Ishikawa (cell line): ENCODE data around the gene GSTM2.

Source experiments
- CEBPB ChIP-seq: IDR thresholded peaks from 2 replicates; pipeline ENCODE4 v1.6.1; 2012
- CREB1 ChIP-seq: IDR thresholded peaks from 2 replicates; pipeline ENCODE4 v1.6.1; 2012; ENCODE audit warnings: low read depth
- EGR1 ChIP-seq: IDR thresholded peaks from 2 replicates; pipeline ENCODE4 v1.6.1; 2012
- EP300 ChIP-seq: IDR thresholded peaks from 2 replicates; pipeline ENCODE4 v1.6.1; 2012; ENCODE audit warnings: borderline replicate concordance
- FOXM1 ChIP-seq: IDR thresholded peaks from 2 replicates; pipeline ENCODE4 v1.6.1; 2012; ENCODE audit warnings: low read depth, borderline replicate concordance
- NFIC ChIP-seq: IDR thresholded peaks from 2 replicates; pipeline ENCODE4 v1.6.1; 2012
- RAD21 ChIP-seq: IDR thresholded peaks from 2 replicates; pipeline ENCODE4 v1.6.1; 2012; ENCODE audit warnings: low read depth
- REST ChIP-seq: IDR thresholded peaks from 2 replicates; pipeline ENCODE4 v1.6.1; 2012; ENCODE audit warnings: low read depth, mild to moderate bottlenecking
- TAF1 ChIP-seq: IDR thresholded peaks from 2 replicates; pipeline ENCODE4 v1.6.1; 2012; ENCODE audit warnings: low read depth, mild to moderate bottlenecking
- TCF12 ChIP-seq: IDR thresholded peaks from 2 replicates; pipeline ENCODE4 v1.6.1; 2012; ENCODE audit warnings: low read depth
- TEAD4 ChIP-seq: IDR thresholded peaks from 2 replicates; pipeline ENCODE4 v1.6.1; 2012
- YY1 ChIP-seq: IDR thresholded peaks from 2 replicates; pipeline ENCODE4 v1.6.1; 2012; ENCODE audit warnings: low read depth
- ZBTB7A ChIP-seq: IDR thresholded peaks from 2 replicates; pipeline ENCODE4 v1.6.1; 2012; ENCODE audit warnings: low read depth
- TF ChIP-seq, protein P1 (sequence below): IDR thresholded peaks from 2 replicates; pipeline ENCODE4 v1.6.1; 2012
- TF ChIP-seq, protein P2 (sequence below): IDR thresholded peaks from 2 replicates; pipeline ENCODE4 v1.6.1; 2012

Gene GSTM2

DNA sequence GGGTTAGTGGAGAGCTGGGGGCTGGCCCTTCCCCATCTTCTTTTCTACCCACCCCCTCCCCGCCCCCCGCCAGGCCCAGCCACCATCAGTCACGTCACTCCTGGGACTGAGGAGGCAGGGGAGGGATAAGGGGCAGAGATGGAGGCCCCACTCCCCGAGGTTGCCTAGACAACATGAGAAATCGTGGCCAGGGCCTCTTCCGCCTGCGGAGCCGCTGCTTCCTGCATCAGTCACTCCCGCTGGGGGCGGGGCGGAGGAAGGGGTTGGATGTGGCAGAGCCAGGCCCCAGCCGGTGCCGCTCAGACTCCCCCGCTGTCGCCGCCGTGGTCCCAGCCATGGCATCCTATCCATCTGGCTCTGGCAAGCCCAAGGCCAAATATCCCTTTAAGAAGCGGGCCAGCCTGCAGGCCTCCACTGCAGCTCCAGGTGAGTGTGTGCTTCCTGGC, 47.0 kb upstream of the GSTM2 start:
- TF ChIP-seq TCF12 = 0 out of 2 replicates have a peak, but pooled peaks have one; percentile 27
- no peak for TF ChIP-seq CREB1
- no peak for TF ChIP-seq CEBPB
- no peak for TF ChIP-seq EP300

- no peak for TF ChIP-seq ZBTB7A
- TF ChIP-seq NFIC = no peak
- TF ChIP-seq CREB1 = no peak
- no peak for TF ChIP-seq REST
- no peak for TF ChIP-seq EGR1
- no peak for TF ChIP-seq YY1
- TF ChIP-seq TCF12 = no peak
- TF ChIP-seq TAF1 = no peak
- no peak for TF ChIP-seq TEAD4
- no peak for TF ChIP-seq EP300
- TF ChIP-seq CEBPB = no peak
- TF ChIP-seq, protein P1, sequence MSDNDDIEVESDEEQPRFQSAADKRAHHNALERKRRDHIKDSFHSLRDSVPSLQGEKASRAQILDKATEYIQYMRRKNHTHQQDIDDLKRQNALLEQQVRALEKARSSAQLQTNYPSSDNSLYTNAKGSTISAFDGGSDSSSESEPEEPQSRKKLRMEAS = no peak
- no peak for TF ChIP-seq RAD21
- no peak for TF ChIP-seq FOXM1
- TF ChIP-seq, protein P2, sequence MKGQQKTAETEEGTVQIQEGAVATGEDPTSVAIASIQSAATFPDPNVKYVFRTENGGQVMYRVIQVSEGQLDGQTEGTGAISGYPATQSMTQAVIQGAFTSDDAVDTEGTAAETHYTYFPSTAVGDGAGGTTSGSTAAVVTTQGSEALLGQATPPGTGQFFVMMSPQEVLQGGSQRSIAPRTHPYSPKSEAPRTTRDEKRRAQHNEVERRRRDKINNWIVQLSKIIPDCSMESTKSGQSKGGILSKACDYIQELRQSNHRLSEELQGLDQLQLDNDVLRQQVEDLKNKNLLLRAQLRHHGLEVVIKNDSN = no peak
These were observed 46.3 kb upstream of the GSTM2 start for GRCh38 chr1:109621379-109622136.

GRCh38 chr1:109622137-109622892, 45.5 kb upstream of the GSTM2 start:
- TF ChIP-seq EGR1 (no peak), CREB1 (no peak), CEBPB (no peak), TEAD4 (no peak), FOXM1 (no peak), REST (no peak), NFIC (no peak), EP300 (no peak), TCF12 (no peak), ZBTB7A (no peak), YY1 (no peak), TAF1 (no peak), RAD21 (no peak)
- TF ChIP-seq, protein P2 = no peak
- TF ChIP-seq, protein P1 = no peak

DNA sequence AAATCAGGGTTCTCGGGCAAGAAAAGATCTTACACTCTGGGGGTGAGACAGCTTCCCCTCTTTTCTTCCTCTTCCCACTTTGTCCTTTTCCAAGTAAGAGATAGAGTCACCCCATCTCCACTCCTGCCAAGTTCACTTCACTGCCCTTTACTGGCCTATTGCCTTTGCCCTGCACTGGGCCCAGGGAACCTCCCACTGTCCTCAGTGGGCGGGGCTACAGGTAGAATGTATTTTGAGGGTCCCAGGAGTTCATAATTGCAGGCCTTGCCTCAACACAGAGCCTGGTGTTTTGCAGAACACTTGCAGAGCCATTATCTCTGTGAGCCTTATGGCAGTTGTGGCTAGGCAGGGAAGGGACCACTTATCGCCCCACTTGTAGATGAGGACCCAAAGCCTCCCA, 45.0 kb upstream of the GSTM2 start:
- TF ChIP-seq YY1 = no peak
- no peak for TF ChIP-seq FOXM1
- TF ChIP-seq EGR1 = no peak
- no peak for TF ChIP-seq REST
- TF ChIP-seq, protein P2 = no peak
- no peak for TF ChIP-seq ZBTB7A
- no peak for TF ChIP-seq CREB1
- TF ChIP-seq TEAD4 = no peak
- TF ChIP-seq NFIC = no peak
- no peak for TF ChIP-seq EP300
- no peak for TF ChIP-seq CEBPB
- TF ChIP-seq RAD21 = no peak
- TF ChIP-seq, protein P1 = no peak
- no peak for TF ChIP-seq TAF1
- no peak for TF ChIP-seq TCF12
